Endodermal cell (in vitro differentiated cells): ENCODE results near the gene MYH7B. TPM values are rescaled to one million over a fixed set of nuclear protein-coding genes. Genes with fewer than 3 reads are reported as not detected.

Experiments
- DNase-seq: peaks from one replicate; pipeline ENCODE4 v3.0.0-alpha.2; 2017
- H3K27ac ChIP-seq: 2 replicates; pipeline ENCODE4 v1.5.1; 2013; ENCODE audit warnings: mild to moderate bottlenecking, low read depth, low read length, moderate library complexity
- H3K27me3 ChIP-seq: 2 replicates; pipeline ENCODE4 v1.6.1; 2013; ENCODE audit warnings: mild to moderate bottlenecking, low read length, moderate library complexity; ENCODE audit not compliant: insufficient read depth, control insufficient read depth, poor library complexity, severe bottlenecking
- H3K36me3 ChIP-seq: 2 replicates; pipeline ENCODE4 v1.7.0; 2013; ENCODE audit warnings: mild to moderate bottlenecking, low read length, moderate library complexity; ENCODE audit not compliant: control insufficient read depth, insufficient read depth
- H3K4me1 ChIP-seq: one replicate; pipeline ENCODE4 v1.7.0; 2013; ENCODE audit warnings: low read length; ENCODE audit not compliant: control insufficient read depth, insufficient read depth
- H3K4me3 ChIP-seq: 2 replicates; pipeline ENCODE4 v1.5.1; 2013; ENCODE audit warnings: mild to moderate bottlenecking, low read length, moderate library complexity
- H3K9ac ChIP-seq: 2 replicates; pipeline ENCODE4 v1.6.1; 2013; ENCODE audit warnings: mild to moderate bottlenecking, low read length, moderate library complexity; ENCODE audit not compliant: poor library complexity, severe bottlenecking; ENCODE audit errors: extremely low read depth
- H3K9me3 ChIP-seq: 2 replicates; pipeline ENCODE4 v1.6.1; 2013; ENCODE audit warnings: mild to moderate bottlenecking, low read length, moderate library complexity; ENCODE audit not compliant: control insufficient read depth
- H3K27ac Mint-ChIP-seq: 2 replicates; pipeline ENCODE4 v1.8.0; 2020; ENCODE audit warnings: mixed read lengths
- H3K27me3 Mint-ChIP-seq: 2 replicates; pipeline ENCODE4 v1.8.0; 2021; ENCODE audit warnings: mild to moderate bottlenecking, mixed read lengths; ENCODE audit not compliant: insufficient read depth
- H3K36me3 Mint-ChIP-seq: 2 replicates; pipeline ENCODE4 v1.8.0; 2020; ENCODE audit warnings: low read depth, mixed read lengths
- H3K4me1 Mint-ChIP-seq: 2 replicates; pipeline ENCODE4 v1.8.0; 2020; ENCODE audit warnings: mixed read lengths
- H3K4me3 Mint-ChIP-seq: 2 replicates; pipeline ENCODE4 v1.8.0; 2020; ENCODE audit warnings: mild to moderate bottlenecking, moderate library complexity, mixed read lengths
- H3K9me3 Mint-ChIP-seq: 2 replicates; pipeline ENCODE4 v1.8.0; 2020; ENCODE audit warnings: mild to moderate bottlenecking, mixed read lengths
- WGBS, 2 experiments: methylation state at CpG; one replicate each; pipeline versions ENCODE4 v1.1.5 to v1.1.7; 2013; ENCODE audit warnings: missing lambda C conversion rate in 2 of 2, mixed read lengths in 1 of 2; ENCODE audit not compliant: insufficient coverage in 1 of 2, insufficient read length in 1 of 2; 5-methylcytosine and 5-hydroxymethylcytosine counted together
- total RNA-seq, 2 donors: library from RNA; stranded (reverse); fragmentation: NEBNext Ultra II Directional in 1 of 2; extraction: Animal tissue kit (Norgen Biotek cat#: 25700) in 1 of 2; gene quantifications; 2 replicates in 1 of 2; 3 replicates in 1 of 2; pipeline ENCODE4 v1.2.1, GENCODE V29; 2021
- TF ChIP-seq, protein P1 (sequence below): fragments of 200-600 bp; sonication (generic); conservative IDR thresholded peaks from 2 replicates; pipeline ENCODE4 v1.5.0; 2021; ENCODE audit warnings: antibody characterized with exemption, mild to moderate bottlenecking

Gene MYH7B
- total RNA-seq, 2 donors from 2014 or later = 0.37 to 0.49 TPM

- H3K9me3 ChIP-seq = no peaks in the 10 kb centered on the region
- TF ChIP-seq, protein P1, sequence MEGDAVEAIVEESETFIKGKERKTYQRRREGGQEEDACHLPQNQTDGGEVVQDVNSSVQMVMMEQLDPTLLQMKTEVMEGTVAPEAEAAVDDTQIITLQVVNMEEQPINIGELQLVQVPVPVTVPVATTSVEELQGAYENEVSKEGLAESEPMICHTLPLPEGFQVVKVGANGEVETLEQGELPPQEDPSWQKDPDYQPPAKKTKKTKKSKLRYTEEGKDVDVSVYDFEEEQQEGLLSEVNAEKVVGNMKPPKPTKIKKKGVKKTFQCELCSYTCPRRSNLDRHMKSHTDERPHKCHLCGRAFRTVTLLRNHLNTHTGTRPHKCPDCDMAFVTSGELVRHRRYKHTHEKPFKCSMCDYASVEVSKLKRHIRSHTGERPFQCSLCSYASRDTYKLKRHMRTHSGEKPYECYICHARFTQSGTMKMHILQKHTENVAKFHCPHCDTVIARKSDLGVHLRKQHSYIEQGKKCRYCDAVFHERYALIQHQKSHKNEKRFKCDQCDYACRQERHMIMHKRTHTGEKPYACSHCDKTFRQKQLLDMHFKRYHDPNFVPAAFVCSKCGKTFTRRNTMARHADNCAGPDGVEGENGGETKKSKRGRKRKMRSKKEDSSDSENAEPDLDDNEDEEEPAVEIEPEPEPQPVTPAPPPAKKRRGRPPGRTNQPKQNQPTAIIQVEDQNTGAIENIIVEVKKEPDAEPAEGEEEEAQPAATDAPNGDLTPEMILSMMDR = no peak
- Mint-ChIP-seq H3K36me3 (peaks cover 70% of the 10 kb centered on the region), H3K27me3 (no peaks in the 10 kb centered on the region), H3K9me3 (no peaks in the 10 kb centered on the region), H3K27ac (no peak overlapping the region), H3K4me3 (no peak overlapping the region), H3K4me1 (no peaks in the 10 kb centered on the region)
- no peak overlapping the region for H3K27ac ChIP-seq
- 92 to 96% methylated on average over 4 to 9 of the region's 9 CpGs for WGBS, 2 experiments
- H3K4me1 ChIP-seq = no peaks in the 10 kb centered on the region
- no peak overlapping the region for H3K4me3 ChIP-seq
- peaks cover 69% of the 10 kb centered on the region for H3K36me3 ChIP-seq
- DNase-seq = no peak
- H3K27me3 ChIP-seq = no peaks in the 10 kb centered on the region
- H3K9ac ChIP-seq = no peak overlapping the region
These were observed 13.4 kb upstream of the MYH7B start for GRCh38 chr20:34942301-34942700.

- Mint-ChIP-seq H3K27ac (no peak overlapping the region), H3K9me3 (no peaks in the 10 kb centered on the region), H3K27me3 (no peaks in the 10 kb centered on the region), H3K4me3 (no peak overlapping the region), H3K4me1 (peaks cover under 1% of the 10 kb centered on the region), H3K36me3 (peaks cover 60% of the 10 kb centered on the region)
- Histone ChIP-seq H3K36me3 (peaks cover 65% of the 10 kb centered on the region), H3K4me3 (no peak overlapping the region), H3K4me1 (no peaks in the 10 kb centered on the region), H3K9ac (no peak overlapping the region), H3K9me3 (no peaks in the 10 kb centered on the region), H3K27ac (no peak overlapping the region), H3K27me3 (no peaks in the 10 kb centered on the region)
- no peak for DNase-seq
- WGBS, 2 experiments = 88 to 92% methylated on average over 2 of the region's 2 CpGs
- TF ChIP-seq, protein P1 = no peak
These were observed 11.7 kb upstream of the MYH7B start for GRCh38 chr20:34943808-34944567.

DNA sequence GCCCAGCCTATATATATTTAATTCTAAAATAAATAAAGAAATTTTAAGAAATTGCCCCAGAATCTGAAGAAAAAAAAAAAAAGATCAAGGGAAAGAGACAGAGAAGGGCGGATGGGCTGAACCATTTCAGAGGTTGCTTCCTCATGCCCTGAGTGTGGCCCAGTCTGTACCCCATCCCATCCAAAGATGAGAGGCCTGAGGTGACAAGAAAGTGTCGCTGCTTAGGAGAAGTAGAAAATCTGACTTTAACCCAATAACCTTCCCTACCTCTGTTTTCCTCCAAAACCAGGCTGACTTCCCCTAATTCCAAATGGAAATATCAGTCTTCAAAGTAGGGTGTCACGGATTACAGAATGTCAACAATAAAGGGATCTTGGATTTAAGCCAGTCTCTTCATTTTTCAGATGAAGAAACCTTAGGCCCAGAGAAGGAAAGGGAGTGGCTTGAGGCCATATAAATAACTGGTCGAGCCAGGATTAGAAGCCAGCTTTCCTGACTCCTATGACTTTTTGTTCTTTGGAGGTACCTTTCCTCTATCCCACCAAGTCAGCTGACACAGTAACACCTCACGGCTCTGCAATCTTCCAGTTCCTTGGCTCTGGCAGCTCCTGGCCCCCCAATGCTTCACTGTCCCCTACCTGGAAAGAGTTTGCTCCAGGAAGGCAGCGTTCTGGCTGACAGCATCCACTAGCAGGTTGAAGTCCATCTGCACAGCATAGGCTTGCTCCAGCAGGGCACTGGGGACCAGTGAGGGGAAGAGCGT is 10.2 kb upstream of the MYH7B start:
- Mint-ChIP-seq H3K9me3 (no peaks in the 10 kb centered on the region), H3K27ac (no peak overlapping the region), H3K36me3 (peaks cover 50% of the 10 kb centered on the region), H3K4me3 (no peak overlapping the region), H3K4me1 (peaks cover 9% of the 10 kb centered on the region), H3K27me3 (no peaks in the 10 kb centered on the region)
- H3K9me3 ChIP-seq = no peaks in the 10 kb centered on the region
- no peaks in the 10 kb centered on the region for H3K27me3 ChIP-seq
- H3K9ac ChIP-seq = no peak overlapping the region
- H3K27ac ChIP-seq = no peak overlapping the region
- DNase-seq = no peak
- H3K4me3 ChIP-seq = no peak overlapping the region
- H3K36me3 ChIP-seq = peaks cover 53% of the 10 kb centered on the region
- TF ChIP-seq, protein P1 = no peak
- H3K4me1 ChIP-seq = peaks cover 2% of the 10 kb centered on the region
- WGBS, 2 experiments = 97 to 98% methylated on average over 5 to 7 of the region's 7 CpGs
